Naive thymus-derived CD4-positive, alpha-beta T cell (primary cell): ENCODE measurements around the gene CRIP3. TPM values are rescaled to one million over a fixed set of nuclear protein-coding genes. Genes with fewer than 3 reads are reported as not detected.

ENCODE experiments used
- ATAC-seq: fragments of 150-1000 bp; cut with Tn5 transposase; 2 replicates; pipeline ENCODE4 v1.10.0; 2021; ENCODE audit warnings: mild to moderate bottlenecking, moderate library complexity
- CTCF ChIA-PET: fragments of 350-600 bp; sonication (Branson Sonifier 250); formaldehyde crosslinking; loops from one replicate; lab custom pipeline; 2021; ENCODE audit warnings: antibody characterized with exemption; lab: Charles Lee
- POLR2A ChIA-PET: fragments of 350-600 bp; sonication (Branson Sonifier 250); formaldehyde crosslinking; loops from one replicate; lab custom pipeline; 2021; ENCODE audit warnings: antibody characterized with exemption, inconsistent platforms; lab: Charles Lee
- DNase-seq, 9 donors: peaks; one replicate each; pipeline versions ENCODE4 v3.0.0 to v3.0.0-alpha.2; 2020 to 2022; ENCODE audit warnings: mixed read lengths in 1 of 9
- H3K27ac ChIP-seq: one replicate; pipeline ENCODE4 v1.7.0; 2013; ENCODE audit warnings: mild to moderate bottlenecking, low read depth, low read length, moderate library complexity
- H3K27me3 ChIP-seq, 2 donors: one replicate each; pipeline ENCODE4 v1.7.0; 2013; ENCODE audit warnings: low read length in 2 of 2, mild to moderate bottlenecking in 2 of 2, moderate library complexity in 2 of 2; ENCODE audit not compliant: control insufficient read depth in 2 of 2, insufficient read depth in 2 of 2
- H3K36me3 ChIP-seq, 3 experiments: 1 replicate in 2 of 3; 2 replicates in 1 of 3; pipeline ENCODE4 v1.7.0; 2013; ENCODE audit warnings: low read length in 3 of 3, mild to moderate bottlenecking in 3 of 3, moderate library complexity in 1 of 3; ENCODE audit not compliant: insufficient read depth in 3 of 3, control insufficient read depth in 2 of 3
- H3K4me1 ChIP-seq, 2 donors: one replicate each; pipeline ENCODE4 v1.7.0; 2013; ENCODE audit warnings: low read length in 2 of 2, mild to moderate bottlenecking in 2 of 2, moderate library complexity in 1 of 2; ENCODE audit not compliant: control insufficient read depth in 2 of 2, insufficient read depth in 2 of 2
- H3K4me3 ChIP-seq: 2 replicates; pipeline ENCODE4 v1.7.0; 2013; ENCODE audit warnings: mild to moderate bottlenecking, low read length
- H3K9me3 ChIP-seq, 3 experiments: 1 replicate in 2 of 3; 2 replicates in 1 of 3; pipeline ENCODE4 v1.7.0; 2013; ENCODE audit warnings: low read length in 3 of 3; ENCODE audit not compliant: control insufficient read depth in 2 of 3
- H3K27ac Mint-ChIP-seq, 9 donors: one replicate each; pipeline ENCODE4 v1.8.0; 2020 to 2022; ENCODE audit warnings: mixed read lengths in 9 of 9, mild to moderate bottlenecking in 8 of 9, moderate library complexity in 5 of 9, inconsistent platforms in 2 of 9
- H3K27me3 Mint-ChIP-seq, 5 donors: one replicate each; pipeline ENCODE4 v1.8.0; 2021 to 2022; ENCODE audit warnings: mixed read lengths in 5 of 5, mild to moderate bottlenecking in 1 of 5
- H3K36me3 Mint-ChIP-seq, 5 donors: one replicate each; pipeline ENCODE4 v1.8.0; 2020 to 2022; ENCODE audit warnings: mixed read lengths in 5 of 5, mild to moderate bottlenecking in 3 of 5, inconsistent platforms in 1 of 5
- H3K4me1 Mint-ChIP-seq, 7 donors: one replicate each; pipeline ENCODE4 v1.8.0; 2020 to 2022; ENCODE audit warnings: mixed read lengths in 7 of 7, mild to moderate bottlenecking in 3 of 7, inconsistent platforms in 1 of 7
- H3K4me3 Mint-ChIP-seq, 10 donors: one replicate each; pipeline ENCODE4 v1.8.0; 2020 to 2022; ENCODE audit warnings: mild to moderate bottlenecking in 10 of 10, mixed read lengths in 10 of 10, moderate library complexity in 6 of 10, inconsistent platforms in 2 of 10
- H3K9me3 Mint-ChIP-seq, 11 donors: one replicate each; pipeline ENCODE4 v1.8.0; 2020 to 2022; ENCODE audit warnings: mixed read lengths in 11 of 11, mild to moderate bottlenecking in 4 of 11, inconsistent platforms in 1 of 11, moderate library complexity in 1 of 11
- intact Hi-C, 2 donors: fragments of 100-400 bp; cut with micrococcal nuclease; formaldehyde crosslinking; loops; one replicate each; pipeline ENCODE4 v1.15.1; 2023
- polyA plus RNA-seq, 2 donors: library from polyadenylated mRNA; unstranded; fragments of 300-500 nt; fragmentation: Illumina TruSeq; gene quantifications; one replicate each; pipeline ENCODE4 v1.2.3, GENCODE V29; 2021
- total RNA-seq, 6 experiments: library from RNA in 5 of 6; stranded (reverse) in 5 of 6; gene quantifications; 1 replicate in 5 of 6; 2 replicates in 1 of 6; pipeline ENCODE4 v1.2.3 and lab custom pipeline; 2021 to 2026

The CRIP3 gene
- total and polyA plus RNA-seq, 7 experiments from 2014 or later = 2.1 to 7.4 (median 4.8) TPM; not detected in 3

DNA sequence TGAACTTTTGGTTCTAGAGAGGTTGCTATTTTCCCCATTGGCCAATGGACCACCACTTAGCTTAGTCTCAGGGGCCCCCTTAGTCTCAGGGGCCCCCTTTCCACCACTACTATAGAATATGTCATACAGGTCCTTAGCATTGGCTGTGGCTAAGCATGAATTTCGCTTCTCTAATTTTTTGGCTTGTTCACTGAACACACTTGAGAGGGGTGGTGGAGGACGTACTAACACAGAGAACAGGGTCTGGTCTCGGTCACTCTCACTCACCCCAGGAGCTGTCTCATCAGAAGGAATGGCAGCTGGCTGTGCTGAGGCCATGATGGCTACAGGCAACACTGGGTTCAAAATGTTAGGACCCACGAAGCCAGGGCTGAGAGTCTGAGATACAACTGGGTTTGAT, 30.5 kb upstream of the CRIP3 start:
- intact Hi-C loops = loop anchor here in 1 of 2 donors (10.0 kb wide), 1 partner anchor 74 kb away; no protein-coding TSS in a partner anchor
- peaks cover 0 to 18% (median 8%) of the 10 kb centered on the region in 7 donors for H3K4me1 Mint-ChIP-seq
- H3K9me3 Mint-ChIP-seq = peaks cover 0 to 1% (median 0%) of the 10 kb centered on the region in 11 donors
- H3K36me3 ChIP-seq = peaks cover 7 to 78% (median 14%) of the 10 kb centered on the region in 3 experiments
- no peaks in the 10 kb centered on the region for H3K27me3 ChIP-seq
- no peaks in the 10 kb centered on the region for H3K4me1 ChIP-seq
- DNase-seq (no peak), ATAC-seq (no peak)
- peak overlapping the region in 2 of 9 donors; percentile 58 to 81 for H3K27ac Mint-ChIP-seq
- ChIA-PET POLR2A (no interaction called here), CTCF (interaction anchor here (0.8 to 1.1 kb wide), 2 partner anchors 18 to 19 kb away, joined by 4 read pairs; no protein-coding TSS in a partner anchor)
- H3K4me3 ChIP-seq = no peak overlapping the region
- no peaks in the 10 kb centered on the region for H3K9me3 ChIP-seq
- no peaks in the 10 kb centered on the region for H3K27me3 Mint-ChIP-seq
- H3K27ac ChIP-seq = no peak overlapping the region
- no peak overlapping the region for H3K4me3 Mint-ChIP-seq
- H3K36me3 Mint-ChIP-seq = peaks cover 17 to 58% (median 40%) of the 10 kb centered on the region in 5 donors

DNA sequence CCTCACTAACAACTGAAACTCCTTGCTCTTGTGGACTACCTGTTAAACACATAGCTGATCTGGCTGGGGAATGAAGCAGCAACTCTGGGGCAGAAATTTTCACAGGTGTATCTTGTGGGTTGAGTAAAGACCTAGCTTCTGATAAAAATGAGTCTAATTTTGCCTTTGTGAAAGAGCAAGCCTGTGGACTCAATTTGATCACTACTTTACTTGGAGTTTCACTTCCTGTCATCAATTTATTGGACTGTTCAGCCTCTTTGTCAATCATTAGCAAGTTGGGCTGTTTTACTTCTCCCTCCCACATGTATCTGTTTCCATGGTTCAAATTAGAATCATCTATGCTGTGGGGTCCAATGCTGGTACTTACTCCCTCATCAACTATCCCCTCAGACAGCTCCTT, 29.6 kb upstream of the CRIP3 start:
- POLR2A ChIA-PET = no interaction called here

DNA sequence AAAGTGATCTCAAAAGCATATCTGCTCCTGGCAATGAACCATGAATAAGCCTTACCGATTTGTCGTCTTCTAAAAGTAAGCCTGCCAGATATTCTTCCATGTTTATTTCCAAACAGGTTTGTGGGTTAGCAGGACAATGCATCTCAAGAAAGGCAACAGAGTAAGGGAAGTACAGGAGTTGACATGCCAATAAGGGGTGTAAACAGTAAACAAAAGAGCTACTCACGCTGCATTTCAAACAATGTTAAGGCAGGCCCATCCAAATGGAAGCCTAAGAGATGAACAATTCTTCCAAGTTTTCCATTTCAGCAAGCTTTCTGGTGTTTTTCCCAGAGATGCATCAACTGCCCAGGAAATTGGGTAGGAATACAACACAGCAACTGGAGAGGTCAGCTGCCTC, 27.8 kb upstream of the CRIP3 start:
- no peak for DNase-seq
- Mint-ChIP-seq H3K4me1 (peaks cover 9 to 33% (median 18%) of the 10 kb centered on the region in 7 donors), H3K27me3 (peaks cover 0 to 3% (median 0%) of the 10 kb centered on the region in 5 donors), H3K9me3 (no peaks in the 10 kb centered on the region), H3K4me3 (no peak overlapping the region), H3K27ac (peak overlapping the region in 2 of 9 donors; percentile 19 to 36), H3K36me3 (peaks cover 12 to 42% (median 29%) of the 10 kb centered on the region in 5 donors)
- ChIA-PET CTCF (no interaction called here), POLR2A (no interaction called here)
- Histone ChIP-seq H3K4me1 (peaks cover 0 to 10% of the 10 kb centered on the region in 2 donors), H3K36me3 (peaks cover 3 to 50% (median 11%) of the 10 kb centered on the region in 3 experiments), H3K27me3 (no peaks in the 10 kb centered on the region), H3K27ac (no peak overlapping the region), H3K9me3 (no peaks in the 10 kb centered on the region), H3K4me3 (no peak overlapping the region)
- intact Hi-C loops = loop anchor here in 1 of 2 donors (10.0 kb wide), 1 partner anchor 72 kb away; no protein-coding TSS in a partner anchor
- no peak for ATAC-seq

More for the DNA sequence above, 29.6 kb upstream of the CRIP3 start:
- ATAC-seq (no peak), DNase-seq (no peak)
- peak overlapping the region in 8 of 9 donors; percentile 3 to 83 (median 53) for H3K27ac Mint-ChIP-seq
- H3K36me3 Mint-ChIP-seq = peaks cover 17 to 57% (median 40%) of the 10 kb centered on the region in 5 donors
- CTCF ChIA-PET = interaction anchor here (0.9 kb wide), 1 partner anchor 31 kb away, joined by 3 read pairs; the partner anchor contains the start of gene ZNF318
- intact Hi-C loops = loop anchor here in 1 of 2 donors (10.0 kb wide), 1 partner anchor 73 kb away; no protein-coding TSS in a partner anchor
- H3K9me3 Mint-ChIP-seq = peaks cover 0 to 1% (median 0%) of the 10 kb centered on the region in 11 donors
- no peaks in the 10 kb centered on the region for H3K9me3 ChIP-seq
- H3K27me3 Mint-ChIP-seq = no peaks in the 10 kb centered on the region
- H3K4me3 ChIP-seq = no peak overlapping the region
- H3K27me3 ChIP-seq = no peaks in the 10 kb centered on the region
- no peak overlapping the region for H3K4me3 Mint-ChIP-seq
- peaks cover 0 to 18% (median 8%) of the 10 kb centered on the region in 7 donors for H3K4me1 Mint-ChIP-seq
- peaks cover 7 to 69% (median 14%) of the 10 kb centered on the region in 3 experiments for H3K36me3 ChIP-seq
- no peak overlapping the region for H3K27ac ChIP-seq
- H3K4me1 ChIP-seq = no peaks in the 10 kb centered on the region

DNA sequence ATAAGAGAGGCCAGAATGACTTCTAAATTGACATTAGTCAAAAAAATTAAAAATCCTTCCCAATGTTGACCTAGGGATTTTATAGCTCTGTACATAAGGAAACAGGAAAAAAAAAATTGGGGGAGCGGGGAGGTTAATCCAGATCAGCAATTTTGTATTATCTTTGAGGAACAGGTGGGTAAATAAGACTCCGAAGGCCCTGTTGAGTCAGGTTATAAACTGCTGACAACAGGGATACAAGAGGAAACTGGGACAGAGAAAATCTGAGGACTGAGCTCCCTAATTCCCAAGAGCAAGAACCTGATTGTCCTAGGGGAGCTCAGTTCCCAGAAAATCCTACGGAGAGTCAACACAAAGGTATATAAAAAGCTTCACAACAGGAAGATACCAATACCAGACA, 26.8 kb upstream of the CRIP3 start:
- Mint-ChIP-seq H3K4me3 (no peak overlapping the region), H3K36me3 (peaks cover 4 to 37% (median 21%) of the 10 kb centered on the region in 5 donors), H3K27ac (peak overlapping the region in 3 of 9 donors; percentile 32 to 53 (median 36)), H3K9me3 (no peaks in the 10 kb centered on the region), H3K4me1 (peaks cover 10 to 38% (median 22%) of the 10 kb centered on the region in 7 donors), H3K27me3 (peaks cover 0 to 3% (median 0%) of the 10 kb centered on the region in 5 donors)
- no peaks in the 10 kb centered on the region for H3K9me3 ChIP-seq
- POLR2A ChIA-PET = interaction anchor here (0.9 kb wide), 1 partner anchor 159 kb away, joined by 3 read pairs; no protein-coding TSS in a partner anchor
- CTCF ChIA-PET = interaction anchor here (0.7 kb wide), 2 partner anchors 33 to 192 kb away, joined by 3 read pairs; no protein-coding TSS in a partner anchor
- H3K4me3 ChIP-seq = no peak overlapping the region
- DNase-seq (no peak), ATAC-seq (no peak)
- no peak overlapping the region for H3K27ac ChIP-seq
- H3K4me1 ChIP-seq = peaks cover 0 to 15% of the 10 kb centered on the region in 2 donors
- peaks cover 3 to 41% (median 5%) of the 10 kb centered on the region in 3 experiments for H3K36me3 ChIP-seq
- intact Hi-C loops = loop anchor here (2.0 to 10.0 kb wide), 2 partner anchors 71 to 435 kb away; no protein-coding TSS in a partner anchor
- no peaks in the 10 kb centered on the region for H3K27me3 ChIP-seq

DNA sequence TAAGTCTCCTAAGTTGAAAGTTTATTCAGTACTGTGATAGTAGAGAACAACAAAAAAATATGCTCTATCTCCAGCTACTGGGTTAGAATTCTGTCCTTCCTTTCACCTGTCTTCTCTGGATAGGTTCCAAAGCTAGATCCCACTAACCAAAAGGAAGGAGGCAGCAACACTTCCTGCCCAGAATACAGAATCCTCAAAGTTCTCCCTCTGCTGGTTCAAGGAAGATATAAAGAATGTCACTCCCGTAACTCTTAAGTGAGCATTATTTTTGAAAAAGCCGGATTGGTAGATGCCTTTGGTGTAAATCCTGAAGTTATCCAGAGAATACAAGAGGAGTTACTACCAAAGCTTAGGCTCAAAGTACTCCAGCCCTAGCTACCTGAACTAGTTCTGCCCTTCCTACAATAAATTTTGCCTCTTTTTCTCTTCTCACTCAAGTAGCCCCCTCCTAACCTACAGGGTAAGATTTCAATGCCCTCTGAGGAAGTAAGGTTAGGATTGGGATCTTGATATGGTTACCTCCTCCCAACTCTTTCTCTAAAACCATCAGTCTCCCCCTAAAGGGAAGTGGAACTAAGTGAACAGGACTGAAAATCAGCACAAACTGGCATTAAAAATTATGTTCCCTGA, 26.0 kb upstream of the CRIP3 start:
- H3K36me3 Mint-ChIP-seq = peaks cover 0 to 31% (median 14%) of the 10 kb centered on the region in 5 donors
- Histone ChIP-seq H3K27me3 (no peaks in the 10 kb centered on the region), H3K36me3 (peaks cover 0 to 32% (median under 1%) of the 10 kb centered on the region in 3 experiments), H3K27ac (no peak overlapping the region), H3K4me3 (no peak overlapping the region), H3K4me1 (peaks cover 0 to 15% of the 10 kb centered on the region in 2 donors), H3K9me3 (no peaks in the 10 kb centered on the region)
- peaks cover 10 to 38% (median 22%) of the 10 kb centered on the region in 7 donors for H3K4me1 Mint-ChIP-seq
- ChIA-PET POLR2A (interaction anchor here (0.9 to 1.2 kb wide), 2 partner anchors 31 to 160 kb away, joined by 3 read pairs; no protein-coding TSS in a partner anchor), CTCF (interaction anchor here (0.5 to 1.0 kb wide), 6 partner anchors 14 to 826 kb away, joined by 3 to 4 read pairs (median 3); partner anchors contain the start of gene CRIP3)
- no peak for ATAC-seq
- H3K27ac Mint-ChIP-seq = peak overlapping the region in 5 of 9 donors; percentile 8 to 65 (median 32)
- no peak overlapping the region for H3K4me3 Mint-ChIP-seq
- peak in 1 of 9 donors; percentile 24 for DNase-seq
- intact Hi-C loops = loop anchor here (1.0 to 10.0 kb wide), 5 partner anchors 26 to 434 kb away; partner anchors contain the start of gene CRIP3 (in 1 of the 2)
- H3K27me3 Mint-ChIP-seq = peaks cover 0 to 3% (median 0%) of the 10 kb centered on the region in 5 donors
- no peaks in the 10 kb centered on the region for H3K9me3 Mint-ChIP-seq

DNA sequence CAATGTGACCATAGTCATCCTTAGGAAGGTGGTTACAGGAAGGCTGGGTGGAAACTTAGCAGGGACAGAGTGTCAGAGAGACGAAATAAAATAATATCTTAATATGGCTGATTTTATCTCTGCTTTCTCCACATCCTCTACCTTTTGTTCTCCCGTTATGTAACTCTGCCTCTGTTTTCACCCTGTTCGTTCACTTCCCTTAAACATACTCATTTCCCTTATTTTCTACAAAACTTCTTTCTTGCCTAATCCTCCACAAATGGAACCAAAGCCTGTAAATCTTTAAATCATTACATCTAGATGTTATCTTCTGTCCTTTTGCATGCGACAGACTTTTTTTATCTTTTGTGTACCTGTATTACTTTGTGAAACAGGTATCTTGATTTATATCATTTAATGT, 23.3 kb upstream of the CRIP3 start:
- Histone ChIP-seq H3K9me3 (no peaks in the 10 kb centered on the region), H3K27ac (no peak overlapping the region), H3K36me3 (peaks cover 0 to 6% (median 0%) of the 10 kb centered on the region in 3 experiments), H3K27me3 (no peaks in the 10 kb centered on the region), H3K4me1 (peaks cover 0 to 15% of the 10 kb centered on the region in 2 donors), H3K4me3 (no peak overlapping the region)
- Mint-ChIP-seq H3K9me3 (no peaks in the 10 kb centered on the region), H3K27me3 (peaks cover 0 to 3% (median 0%) of the 10 kb centered on the region in 5 donors), H3K4me3 (peak overlapping the region in 9 of 10 donors; percentile 1 to 62 (median 14)), H3K27ac (peak overlapping the region in 8 of 9 donors; percentile 0 to 79 (median 74)), H3K36me3 (peaks cover 0 to 25% (median 15%) of the 10 kb centered on the region in 5 donors), H3K4me1 (peaks cover 10 to 29% (median 22%) of the 10 kb centered on the region in 7 donors)
- POLR2A ChIA-PET = interaction anchor here (0.5 kb wide), 1 partner anchor 165 kb away, joined by 3 read pairs; no protein-coding TSS in a partner anchor
- no peak for ATAC-seq
- intact Hi-C loops = loop anchor here in 1 of 2 donors (10.0 kb wide), 1 partner anchor 67 kb away; no protein-coding TSS in a partner anchor
- DNase-seq = peak in 1 of 9 donors; percentile 14
- CTCF ChIA-PET = no interaction called here
